Activated CD4-positive, alpha-beta T cell treated with anti-CD3 and anti-CD28 coated beads for 36 hours (primary cell): Measurements from ENCODE around the gene BBS9. TPM values are rescaled to one million over a fixed set of nuclear protein-coding genes. Genes with fewer than 3 reads are reported as not detected.

Experiments
- ATAC-seq: fragments of 200-7000 bp; cut with Tn5 transposase; one replicate; pipeline ENCODE4 v1.10.0; 2021; ENCODE audit warnings: mild to moderate bottlenecking, moderate library complexity
- CTCF ChIA-PET: fragments of 350-600 bp; sonication (Branson Sonifier 250); formaldehyde crosslinking; loops from one replicate; lab custom pipeline; 2021; ENCODE audit warnings: antibody characterized with exemption; lab: Charles Lee
- POLR2A ChIA-PET: fragments of 350-600 bp; sonication (Branson Sonifier 250); formaldehyde crosslinking; loops from one replicate; lab custom pipeline; 2021; ENCODE audit warnings: antibody characterized with exemption, inconsistent platforms; lab: Charles Lee
- DNase-seq: peaks from one replicate; pipeline ENCODE4 v3.0.0-alpha.2; 2020
- H3K27ac Mint-ChIP-seq: one replicate; pipeline ENCODE4 v1.8.0; 2021; ENCODE audit warnings: mixed read lengths
- H3K27me3 Mint-ChIP-seq: one replicate; pipeline ENCODE4 v1.8.0; 2021; ENCODE audit warnings: mixed read lengths
- H3K36me3 Mint-ChIP-seq: one replicate; pipeline ENCODE4 v1.8.0; 2021; ENCODE audit warnings: low read depth, mixed read lengths
- H3K4me1 Mint-ChIP-seq: one replicate; pipeline ENCODE4 v1.8.0; 2021; ENCODE audit warnings: mixed read lengths
- H3K4me3 Mint-ChIP-seq: one replicate; pipeline ENCODE4 v1.8.0; 2021; ENCODE audit warnings: mild to moderate bottlenecking, moderate library complexity, mixed read lengths
- H3K9me3 Mint-ChIP-seq: one replicate; pipeline ENCODE4 v1.8.0; 2021; ENCODE audit warnings: low read depth, mixed read lengths
- intact Hi-C, 2 experiments: fragments of 100-400 bp; cut with DNase I in 1 of 2; cut with micrococcal nuclease in 1 of 2; formaldehyde crosslinking; loops; one replicate each; pipeline versions ENCODE4 v1.14.2 to v1.15.1; 2022 to 2024; cut with DNase I, micrococcal nuclease
- total RNA-seq, 2 experiments: library from RNA; stranded (reverse); gene quantifications; one replicate each; pipeline ENCODE4 v1.2.3, GENCODE V29; 2021

BBS9 gene
- total RNA-seq, 2 experiments from 2014 or later = 4.1 to 9.9 TPM

DNA sequence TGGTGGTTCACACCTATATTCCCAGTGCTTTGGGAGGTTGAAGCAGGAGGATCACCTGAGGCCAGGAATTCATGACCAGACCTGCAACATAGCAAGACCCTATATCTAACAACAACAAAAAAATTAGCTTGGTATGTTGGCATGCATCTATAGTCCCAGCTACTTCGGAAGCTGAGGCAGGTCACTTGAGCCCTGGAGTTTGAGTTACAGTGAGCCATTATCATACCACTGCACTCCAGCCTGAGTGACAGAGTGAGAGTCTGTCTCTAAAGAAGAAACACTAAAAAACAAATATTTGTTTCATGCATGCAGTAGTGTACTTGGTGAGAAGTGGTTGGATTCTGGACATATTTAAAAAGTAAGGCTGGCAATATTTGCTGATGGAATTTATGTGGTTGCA lies 198.1 kb downstream of the BBS9 start:
- DNase-seq (no peak), ATAC-seq (no peak)
- H3K9me3 Mint-ChIP-seq = peaks cover 13% of the 10 kb centered on the region
- no peaks in the 10 kb centered on the region for H3K27me3 Mint-ChIP-seq
- ChIA-PET POLR2A (interaction anchor here (0.5 kb wide), 1 partner anchor 67 kb away, joined by 3 read pairs; no protein-coding TSS in a partner anchor), CTCF (no interaction called here)
- H3K4me3 Mint-ChIP-seq = no peak overlapping the region
- no peaks in the 10 kb centered on the region for H3K4me1 Mint-ChIP-seq
- no peak overlapping the region for H3K27ac Mint-ChIP-seq
- H3K36me3 Mint-ChIP-seq = peaks cover 19% of the 10 kb centered on the region
- intact Hi-C loops = no loop called here

GRCh38 chr7:33334349-33334748 lies 205.0 kb downstream of the BBS9 start:
- no peak overlapping the region for H3K4me3 Mint-ChIP-seq
- no peaks in the 10 kb centered on the region for H3K36me3 Mint-ChIP-seq
- no peaks in the 10 kb centered on the region for H3K4me1 Mint-ChIP-seq
- POLR2A ChIA-PET = no interaction called here
- H3K27ac Mint-ChIP-seq = no peak overlapping the region
- no peaks in the 10 kb centered on the region for H3K27me3 Mint-ChIP-seq
- CTCF ChIA-PET = interaction anchor here (0.5 kb wide), 1 partner anchor 600 kb away, joined by 3 read pairs; no protein-coding TSS in a partner anchor
- DNase-seq (no peak), ATAC-seq (no peak)
- H3K9me3 Mint-ChIP-seq = no peaks in the 10 kb centered on the region
- intact Hi-C loops = no loop called here

DNA sequence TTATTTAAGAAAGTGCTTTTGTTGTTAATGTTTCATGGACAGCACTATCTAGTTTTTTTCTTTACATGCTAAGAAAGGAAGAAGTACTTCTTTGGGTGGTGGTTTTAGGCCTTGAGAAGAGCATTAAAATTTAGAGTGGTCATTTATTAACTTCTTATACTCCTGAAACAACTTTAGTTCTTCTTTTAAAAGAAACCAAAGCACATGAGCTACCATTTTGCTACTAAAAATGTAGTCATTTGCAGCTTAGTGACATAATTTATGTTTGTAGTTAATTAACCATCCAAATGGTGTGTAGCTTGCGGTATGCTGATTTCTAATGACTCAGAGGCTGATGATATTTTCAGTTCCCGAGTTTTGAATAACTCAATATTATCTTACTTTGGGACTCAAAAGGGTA lies 207.5 kb downstream of the BBS9 start:
- DNase-seq (no peak), ATAC-seq (no peak)
- H3K36me3 Mint-ChIP-seq = peaks cover 2% of the 10 kb centered on the region
- H3K9me3 Mint-ChIP-seq = no peaks in the 10 kb centered on the region
- H3K27me3 Mint-ChIP-seq = no peaks in the 10 kb centered on the region
- ChIA-PET CTCF (no interaction called here), POLR2A (no interaction called here)
- intact Hi-C loops = no loop called here
- H3K4me3 Mint-ChIP-seq = no peak overlapping the region
- H3K27ac Mint-ChIP-seq = no peak overlapping the region
- H3K4me1 Mint-ChIP-seq = no peaks in the 10 kb centered on the region

DNA sequence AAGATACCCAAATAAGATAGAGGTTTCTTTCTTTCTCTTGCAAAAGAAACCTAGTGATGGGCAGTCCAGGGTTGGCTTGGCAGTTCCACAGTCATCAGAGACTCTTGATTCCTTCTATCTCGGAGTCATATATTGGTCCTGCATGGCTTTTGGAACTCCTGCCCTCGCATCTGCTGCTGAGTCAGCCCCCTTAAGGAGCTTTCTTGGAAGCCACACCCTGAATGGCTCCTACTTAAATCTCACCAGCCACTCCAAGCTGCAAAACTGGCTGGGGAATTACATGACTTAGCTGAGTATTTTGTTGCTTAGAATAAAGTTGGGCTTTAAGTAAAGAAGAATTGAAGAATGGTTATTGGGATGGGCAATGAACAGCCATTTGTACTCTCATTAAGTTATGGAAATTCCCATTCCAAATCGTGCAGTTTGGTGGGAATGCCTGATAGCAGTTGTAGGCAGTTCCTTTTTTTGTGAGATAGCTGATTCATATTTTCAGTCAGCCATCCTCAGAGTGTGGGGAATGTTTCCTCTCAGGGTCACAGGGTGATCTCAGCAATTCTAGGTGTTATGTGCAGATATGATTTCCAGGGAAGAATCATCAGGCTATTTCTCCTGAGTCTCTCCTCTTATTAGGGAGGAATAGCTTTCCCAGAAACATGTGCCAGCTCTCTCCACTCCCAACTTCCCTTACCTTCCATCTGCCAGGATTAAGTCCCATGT lies 209.9 kb downstream of the BBS9 start:
- Mint-ChIP-seq H3K9me3 (no peaks in the 10 kb centered on the region), H3K27ac (no peak overlapping the region), H3K4me3 (no peak overlapping the region), H3K36me3 (peaks cover 2% of the 10 kb centered on the region), H3K4me1 (no peaks in the 10 kb centered on the region), H3K27me3 (no peaks in the 10 kb centered on the region)
- DNase-seq (no peak), ATAC-seq (no peak)
- CTCF ChIA-PET = no interaction called here
- POLR2A ChIA-PET = no interaction called here
- intact Hi-C loops = no loop called here

DNA sequence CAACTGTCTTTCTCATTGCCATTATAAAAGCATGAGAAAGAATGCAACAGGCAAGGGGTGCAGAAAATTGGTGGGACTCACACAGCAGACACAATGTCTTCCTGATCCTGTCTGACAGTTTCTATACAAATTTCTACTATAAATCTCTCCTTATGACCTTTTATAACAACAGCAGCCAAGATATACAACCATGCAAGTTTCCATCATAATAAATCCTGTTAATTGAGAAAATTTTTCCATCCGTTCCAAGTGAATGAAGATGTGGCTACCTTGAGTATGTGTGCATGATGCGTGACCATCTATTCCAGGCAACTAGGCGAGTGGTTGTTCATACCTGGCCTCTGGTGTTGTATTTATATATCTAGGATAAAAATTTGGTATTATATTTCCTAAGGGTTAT lies 216.7 kb downstream of the BBS9 start:
- no peaks in the 10 kb centered on the region for H3K27me3 Mint-ChIP-seq
- POLR2A ChIA-PET = no interaction called here
- ATAC-seq (no peak), DNase-seq (no peak)
- intact Hi-C loops = no loop called here
- no peak overlapping the region for H3K4me3 Mint-ChIP-seq
- peaks cover 3% of the 10 kb centered on the region for H3K36me3 Mint-ChIP-seq
- H3K9me3 Mint-ChIP-seq = no peaks in the 10 kb centered on the region
- H3K4me1 Mint-ChIP-seq = no peaks in the 10 kb centered on the region
- CTCF ChIA-PET = no interaction called here
- no peak overlapping the region for H3K27ac Mint-ChIP-seq

- intact Hi-C loops = no loop called here
- ATAC-seq = no peak
- DNase-seq = no peak
- Mint-ChIP-seq H3K27me3 (no peaks in the 10 kb centered on the region), H3K27ac (no peak overlapping the region), H3K36me3 (peaks cover 2% of the 10 kb centered on the region), H3K4me3 (no peak overlapping the region), H3K9me3 (no peaks in the 10 kb centered on the region), H3K4me1 (no peaks in the 10 kb centered on the region)
- CTCF ChIA-PET = no interaction called here
- POLR2A ChIA-PET = no interaction called here
Measured at GRCh38 chr7:33350577-33350976, 221.2 kb downstream of the BBS9 start.

GRCh38 chr7:33351709-33352108 lies 222.3 kb downstream of the BBS9 start:
- intact Hi-C loops = no loop called here
- Mint-ChIP-seq H3K9me3 (no peaks in the 10 kb centered on the region), H3K27me3 (no peaks in the 10 kb centered on the region), H3K4me3 (no peak overlapping the region), H3K27ac (no peak overlapping the region), H3K4me1 (no peaks in the 10 kb centered on the region), H3K36me3 (peaks cover 2% of the 10 kb centered on the region)
- DNase-seq = no peak
- POLR2A ChIA-PET = no interaction called here
- CTCF ChIA-PET = no interaction called here
- no peak for ATAC-seq

GRCh38 chr7:33354201-33354600 lies 224.8 kb downstream of the BBS9 start:
- no peaks in the 10 kb centered on the region for H3K27me3 Mint-ChIP-seq
- H3K4me3 Mint-ChIP-seq = no peak overlapping the region
- intact Hi-C loops = no loop called here
- no peaks in the 10 kb centered on the region for H3K4me1 Mint-ChIP-seq
- CTCF ChIA-PET = no interaction called here
- ATAC-seq (no peak), DNase-seq (no peak)
- POLR2A ChIA-PET = no interaction called here
- peaks cover 2% of the 10 kb centered on the region for H3K36me3 Mint-ChIP-seq
- H3K27ac Mint-ChIP-seq = no peak overlapping the region
- no peaks in the 10 kb centered on the region for H3K9me3 Mint-ChIP-seq

GRCh38 chr7:33355386-33355785 lies 226.0 kb downstream of the BBS9 start:
- DNase-seq (no peak), ATAC-seq (no peak)
- ChIA-PET POLR2A (no interaction called here), CTCF (no interaction called here)
- H3K27me3 Mint-ChIP-seq = no peaks in the 10 kb centered on the region
- H3K36me3 Mint-ChIP-seq = no peaks in the 10 kb centered on the region
- H3K9me3 Mint-ChIP-seq = no peaks in the 10 kb centered on the region
- H3K27ac Mint-ChIP-seq = no peak overlapping the region
- H3K4me1 Mint-ChIP-seq = no peaks in the 10 kb centered on the region
- intact Hi-C loops = no loop called here
- no peak overlapping the region for H3K4me3 Mint-ChIP-seq

DNA sequence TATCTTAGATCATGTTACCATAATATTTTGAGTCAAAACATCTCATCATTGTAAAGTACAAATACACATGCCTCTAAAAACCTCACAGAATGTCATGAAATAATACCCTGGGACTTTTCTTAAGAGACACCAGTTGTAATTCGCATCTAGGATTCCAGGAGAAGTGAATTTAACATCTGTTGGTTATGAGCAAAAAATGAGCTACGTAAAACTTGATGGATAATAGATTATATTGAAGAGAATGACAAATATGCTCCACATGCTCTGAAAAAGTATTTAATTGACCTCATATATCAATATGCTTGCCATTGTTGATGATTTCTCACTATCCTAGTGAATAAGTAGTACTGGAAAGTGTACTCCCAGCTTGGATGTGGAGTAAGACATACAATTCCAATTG lies 227.0 kb downstream of the BBS9 start:
- CTCF ChIA-PET = interaction anchor here (0.6 to 1.3 kb wide), 2 partner anchors 9 to 381 kb away, joined by 3 to 4 read pairs; no protein-coding TSS in a partner anchor
- intact Hi-C loops = no loop called here
- DNase-seq = no peak
- ATAC-seq = no peak
- no peaks in the 10 kb centered on the region for H3K9me3 Mint-ChIP-seq
- H3K27ac Mint-ChIP-seq = no peak overlapping the region
- no peak overlapping the region for H3K4me3 Mint-ChIP-seq
- no peaks in the 10 kb centered on the region for H3K4me1 Mint-ChIP-seq
- H3K27me3 Mint-ChIP-seq = no peaks in the 10 kb centered on the region
- POLR2A ChIA-PET = no interaction called here
- H3K36me3 Mint-ChIP-seq = no peaks in the 10 kb centered on the region

- intact Hi-C loops = no loop called here
- ATAC-seq (no peak), DNase-seq (no peak)
- ChIA-PET CTCF (no interaction called here), POLR2A (no interaction called here)
- H3K4me3 Mint-ChIP-seq = no peak overlapping the region
- no peaks in the 10 kb centered on the region for H3K36me3 Mint-ChIP-seq
- no peak overlapping the region for H3K27ac Mint-ChIP-seq
- H3K4me1 Mint-ChIP-seq = no peaks in the 10 kb centered on the region
- H3K27me3 Mint-ChIP-seq = no peaks in the 10 kb centered on the region
- no peaks in the 10 kb centered on the region for H3K9me3 Mint-ChIP-seq
Measured at GRCh38 chr7:33357846-33358245, 228.5 kb downstream of the BBS9 start.

DNA sequence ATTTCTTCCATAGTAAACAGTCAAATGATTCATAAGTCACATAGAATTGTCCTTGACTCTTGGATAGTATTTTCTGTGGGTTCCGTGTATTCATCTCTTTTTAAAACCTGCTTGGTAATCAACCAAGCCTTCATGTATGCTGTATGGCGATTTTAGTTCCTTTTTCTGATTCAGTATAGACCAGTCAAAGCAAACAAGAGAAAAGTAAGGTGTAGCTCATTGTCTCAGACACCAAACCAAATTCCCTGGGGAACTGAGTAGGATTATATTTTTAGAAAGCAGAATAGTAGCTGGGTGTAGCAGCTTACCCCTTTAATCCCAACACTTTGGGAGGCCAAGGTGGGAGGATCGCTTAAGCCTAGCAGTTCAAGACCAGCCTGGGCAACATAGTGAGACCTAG lies 240.5 kb downstream of the BBS9 start:
- H3K27me3 Mint-ChIP-seq = no peaks in the 10 kb centered on the region
- no peak for DNase-seq
- no peak overlapping the region for H3K4me3 Mint-ChIP-seq
- CTCF ChIA-PET = no interaction called here
- H3K9me3 Mint-ChIP-seq = no peaks in the 10 kb centered on the region
- POLR2A ChIA-PET = no interaction called here
- no peak for ATAC-seq
- intact Hi-C loops = no loop called here
- no peaks in the 10 kb centered on the region for H3K4me1 Mint-ChIP-seq
- H3K36me3 Mint-ChIP-seq = peaks cover 23% of the 10 kb centered on the region
- no peak overlapping the region for H3K27ac Mint-ChIP-seq
